HG03060 (cell line): ENCODE measurements around the gene PSAP.
"Not testable (repeated sequence)": the region's sequence is repeated elsewhere in the genome, so short reads cannot be mapped to it uniquely, and the experiment has no call there.

Experiments
- ATAC-seq: cut with Tn5 transposase; IDR thresholded peaks from one replicate; pipeline ENCODE4 v1.9.1; 2021; ENCODE audit warnings: low read depth, moderate number of reproducible peaks; ENCODE audit not compliant: unreplicated experiment

Gene PSAP

DNA sequence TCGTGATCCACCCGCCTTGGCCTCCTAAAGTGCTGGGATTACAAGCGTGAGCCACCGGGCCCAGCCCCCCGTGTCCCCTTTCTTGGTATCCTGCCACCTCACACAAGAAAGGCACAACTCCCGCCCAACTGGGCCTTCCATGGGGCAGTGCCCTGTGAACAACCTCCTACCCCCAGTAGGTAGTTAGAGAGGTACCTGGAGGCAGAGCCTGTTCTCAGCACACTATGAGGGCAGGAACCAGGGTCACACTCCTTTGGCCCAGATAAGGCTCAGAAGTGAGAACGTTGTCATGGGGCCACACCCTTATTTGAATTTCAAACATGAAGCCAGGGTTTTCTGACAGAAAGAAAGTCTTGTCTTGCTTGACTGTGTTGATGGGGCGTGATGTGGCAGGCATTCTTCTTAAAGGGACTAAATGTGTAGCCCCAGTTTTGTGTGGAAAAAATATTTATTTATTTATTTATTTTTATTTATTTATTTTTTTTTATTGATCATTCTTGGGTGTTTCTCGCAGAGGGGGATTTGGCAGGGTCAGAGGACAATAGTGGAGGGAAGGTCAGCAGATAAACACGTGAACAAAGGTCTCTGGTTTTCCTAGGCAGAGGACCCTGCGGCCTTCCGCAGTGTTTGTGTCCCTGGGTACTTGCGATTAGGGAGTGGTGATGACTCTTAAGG lies 23.8 kb upstream of the PSAP start:
- not testable (repeated sequence) for ATAC-seq

DNA sequence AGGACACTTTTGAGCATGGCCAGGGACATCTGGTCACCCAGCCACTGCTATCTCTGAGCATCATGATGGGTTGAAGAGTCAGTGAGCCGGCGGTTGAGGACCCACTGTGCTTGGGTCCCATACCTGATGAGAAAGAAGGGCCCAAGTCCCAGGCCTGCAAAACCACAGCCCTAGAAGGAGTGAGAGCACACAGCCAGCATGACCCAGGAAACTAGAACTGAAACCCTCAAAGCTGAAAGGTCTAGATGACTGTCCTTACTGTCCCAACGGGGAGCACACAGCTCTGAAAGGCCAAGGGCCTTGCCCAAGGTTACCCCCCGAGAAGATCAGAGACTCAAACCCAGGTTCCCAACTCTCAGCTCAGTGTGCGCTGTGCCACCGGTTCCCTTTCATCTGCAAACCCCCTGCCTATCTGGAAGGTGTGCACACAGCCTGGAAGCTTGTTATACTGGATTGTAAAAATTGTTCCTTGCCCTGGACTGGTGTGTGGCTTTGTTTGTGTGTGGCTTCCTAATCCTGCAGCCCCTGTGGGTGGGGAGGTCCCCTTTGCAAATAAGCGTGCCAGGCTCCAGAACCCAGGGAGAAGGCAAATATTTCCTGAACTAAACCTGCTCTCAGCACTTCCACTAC lies 22.6 kb upstream of the PSAP start:
- ATAC-seq: peak; percentile 74

DNA sequence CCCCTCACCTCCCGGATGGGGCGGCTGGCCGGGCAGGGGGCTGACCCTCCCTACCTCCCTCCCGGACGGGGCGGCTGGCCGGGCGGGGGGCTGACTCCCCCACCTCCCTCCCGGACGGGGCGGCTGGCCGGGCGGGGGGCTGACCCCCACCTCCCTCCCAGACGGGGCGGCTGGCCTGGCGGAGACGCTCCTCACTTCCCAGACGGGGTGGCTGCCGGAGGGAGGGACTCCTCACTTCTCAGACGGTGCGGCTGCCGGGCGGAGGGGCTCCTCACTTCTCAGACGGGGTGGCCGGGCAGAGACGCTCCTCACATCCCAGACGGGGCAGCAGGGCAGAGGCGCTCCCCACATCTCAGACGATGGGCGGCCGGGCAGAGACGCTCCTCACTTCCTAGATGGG lies 18.6 kb upstream of the PSAP start:
- not testable (repeated sequence) for ATAC-seq

DNA sequence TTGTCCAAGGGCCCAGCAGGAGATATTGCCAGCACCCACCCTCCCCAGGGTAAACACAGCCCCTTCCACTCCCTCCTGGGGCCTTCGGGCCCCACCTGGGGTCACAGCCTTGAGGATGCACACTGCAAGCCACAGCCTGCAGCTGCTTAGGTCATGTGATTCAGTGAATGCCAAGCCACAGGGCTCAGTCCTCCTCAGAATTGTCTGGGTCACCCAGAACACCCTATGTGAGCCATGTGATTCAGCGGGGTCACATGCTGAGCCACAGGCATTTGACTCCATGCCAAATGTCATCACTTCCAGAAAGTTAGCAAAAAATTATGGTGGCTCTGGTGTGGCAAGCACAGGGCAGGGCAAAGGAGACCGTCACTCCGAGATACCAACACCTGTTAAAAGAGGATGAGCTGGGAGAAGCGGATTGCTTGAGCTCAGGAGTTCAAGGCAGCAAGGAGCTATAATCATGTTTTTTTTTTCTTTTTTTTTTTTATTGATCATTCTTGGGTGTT lies 17.2 kb upstream of the PSAP start:
- no peak for ATAC-seq

DNA sequence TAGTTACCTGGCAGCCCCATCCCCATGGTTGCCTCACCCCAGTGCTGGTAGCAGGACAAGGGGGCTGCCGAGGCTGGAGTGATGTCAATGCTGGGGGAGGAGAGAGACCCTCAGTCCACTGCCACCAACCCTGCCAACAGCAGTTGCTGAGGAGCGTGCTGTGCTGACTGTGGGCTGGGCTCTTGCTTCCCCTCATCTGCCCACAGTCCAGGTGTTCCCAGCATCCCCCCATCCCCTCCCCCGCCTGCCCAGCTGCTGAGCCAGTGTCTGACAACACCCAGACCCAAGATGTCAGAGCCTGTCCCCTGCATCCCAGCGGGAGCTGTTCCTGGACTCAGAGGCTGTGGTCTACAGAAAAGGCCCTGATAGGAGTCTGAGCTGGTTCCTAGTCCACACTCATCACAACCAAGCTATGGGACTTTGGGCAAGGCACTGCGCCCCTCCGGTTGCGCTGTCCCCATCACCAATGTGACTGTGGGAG lies 14.6 kb upstream of the PSAP start:
- no peak for ATAC-seq

DNA sequence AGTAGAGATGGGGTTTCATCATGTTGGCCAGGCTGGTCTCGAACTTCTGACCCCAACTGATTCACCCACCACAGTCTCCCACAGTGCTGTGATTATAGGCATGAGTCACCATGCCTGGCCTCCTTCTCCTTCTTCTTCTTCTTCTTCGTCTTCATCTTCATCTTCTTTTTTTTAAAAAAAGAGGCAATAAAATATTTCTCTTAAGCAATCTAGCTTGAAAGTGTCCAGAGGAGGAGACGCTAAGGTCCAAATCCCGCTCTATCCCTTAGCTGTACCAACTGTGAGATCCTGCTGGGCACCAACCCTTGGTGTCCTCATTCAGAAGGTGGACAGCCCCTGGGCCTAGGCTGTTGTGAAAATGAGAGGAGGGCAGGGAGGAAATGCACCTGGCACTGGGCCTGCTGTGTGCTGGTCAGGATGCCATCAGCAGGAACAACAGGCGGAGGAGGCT lies 13.9 kb upstream of the PSAP start:
- ATAC-seq: no peak

DNA sequence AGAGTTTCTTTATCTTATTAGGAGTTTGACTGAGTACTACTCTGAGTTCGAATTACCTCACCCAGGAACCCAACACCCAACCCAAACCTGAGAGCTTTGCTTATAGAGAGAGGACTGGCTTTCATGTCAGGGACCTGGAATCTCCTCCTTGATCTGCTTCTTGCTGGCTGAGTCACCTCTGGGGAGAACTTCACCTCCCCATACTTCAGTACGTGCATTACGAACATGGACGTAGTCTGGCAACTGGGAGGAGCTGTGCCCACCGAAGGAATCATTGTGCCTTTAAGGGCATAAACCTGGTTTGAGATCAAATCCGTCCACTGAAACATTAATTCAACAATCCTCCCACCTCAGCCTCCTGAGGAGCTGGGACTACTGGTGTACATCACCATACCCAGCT lies 12.2 kb upstream of the PSAP start:
- no peak for ATAC-seq

DNA sequence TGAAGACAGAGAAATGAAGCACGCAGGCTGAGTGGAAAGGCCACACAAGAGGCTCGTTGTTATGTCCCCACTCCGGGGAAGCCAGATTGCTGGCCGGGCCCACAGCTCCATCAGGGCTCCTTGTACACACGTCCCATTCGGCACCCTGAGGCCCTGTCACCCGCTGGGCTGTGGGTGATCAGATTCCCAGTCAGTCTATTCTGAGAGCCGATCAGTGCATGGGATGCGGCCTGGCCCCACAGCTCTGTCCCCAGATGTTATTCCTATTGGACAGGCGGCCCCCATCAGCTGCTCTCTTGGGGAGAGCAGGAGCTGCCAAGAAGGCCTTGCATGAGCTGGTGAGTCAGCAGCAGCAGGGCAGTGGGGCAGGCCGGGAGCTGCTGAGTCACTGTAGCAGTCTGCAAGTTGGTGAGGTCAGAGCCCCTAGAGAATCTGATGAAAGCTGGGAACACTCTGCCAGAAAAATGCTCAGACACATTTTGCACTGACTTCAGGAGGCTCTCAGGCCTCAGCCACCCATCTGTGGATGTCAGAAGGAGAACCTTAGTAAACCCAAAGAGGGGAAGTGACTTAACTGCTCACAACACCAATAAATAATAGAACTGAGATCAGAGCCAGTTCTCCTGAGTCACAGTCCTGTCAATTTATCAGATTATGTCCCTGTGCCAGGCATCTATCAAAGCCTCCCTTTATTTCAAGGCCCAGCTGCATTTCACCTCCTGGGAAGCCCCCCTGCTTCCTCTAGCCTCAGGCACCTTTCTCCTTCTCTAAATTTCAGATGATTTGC lies 9.4 kb upstream of the PSAP start:
- ATAC-seq: peak; percentile 48

DNA sequence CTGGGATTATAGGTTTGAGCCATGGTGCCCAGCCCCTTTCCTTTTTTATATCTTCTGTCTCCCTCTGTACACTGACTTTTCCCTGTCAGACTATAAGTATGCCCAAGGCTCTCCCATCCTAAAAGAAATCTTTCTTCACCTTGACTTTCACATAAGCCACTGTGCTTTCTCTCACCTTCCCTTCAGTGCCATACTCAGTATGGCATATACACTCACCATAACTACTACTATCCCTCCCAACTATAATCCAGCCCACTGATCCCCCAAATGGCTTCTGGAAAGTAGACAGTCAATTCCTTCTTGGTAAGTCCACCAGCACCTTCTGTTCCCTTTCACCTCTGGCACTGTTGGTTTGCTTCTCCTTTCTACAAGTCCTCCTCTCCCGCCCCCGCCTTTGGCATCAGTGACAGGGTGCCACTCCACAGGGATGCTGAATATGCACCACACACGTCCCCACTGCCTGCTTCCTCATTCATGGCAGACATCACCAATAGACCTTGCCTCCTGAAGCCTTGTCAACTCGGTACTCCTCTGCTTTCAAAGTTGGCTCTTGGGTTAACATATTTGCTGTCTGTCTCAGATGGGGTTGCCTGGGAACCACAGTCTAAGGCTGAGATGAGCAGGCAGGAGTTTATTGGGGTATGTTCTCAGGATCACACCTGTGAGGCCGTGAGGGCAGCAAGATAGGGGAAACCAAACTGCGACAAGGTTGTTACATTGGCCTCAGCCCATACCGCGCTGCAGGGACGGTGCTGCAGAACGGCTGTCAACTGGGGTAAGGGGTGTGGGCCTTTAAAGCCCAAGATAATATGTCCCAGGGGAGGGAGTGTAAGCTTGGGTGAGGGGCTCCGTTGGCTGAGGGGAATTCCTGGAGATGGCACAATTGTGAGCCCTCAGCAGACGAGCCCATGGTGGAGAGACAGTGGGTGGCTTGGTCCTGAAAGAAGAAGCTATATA lies 7.2 kb upstream of the PSAP start:
- ATAC-seq: no peak

DNA sequence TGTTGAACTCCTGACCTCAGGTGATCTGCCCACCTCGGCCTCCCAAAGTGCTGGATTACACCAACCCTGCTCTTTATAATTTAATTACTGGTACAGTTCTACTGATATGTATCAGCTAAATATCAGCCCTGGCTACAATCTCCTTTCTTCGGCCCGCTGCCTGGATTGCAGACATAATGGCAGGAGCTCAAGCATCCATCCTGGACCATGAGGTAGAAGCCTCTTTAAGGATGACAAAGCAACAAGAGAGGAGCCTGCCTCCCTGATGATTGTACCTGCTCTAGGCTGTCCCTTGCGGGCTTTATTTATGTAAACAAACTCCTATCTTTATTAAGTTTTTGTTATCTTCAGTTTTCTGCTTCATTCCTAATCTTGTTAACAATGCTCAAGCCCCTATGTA lies 5.6 kb upstream of the PSAP start:
- no peak for ATAC-seq

DNA sequence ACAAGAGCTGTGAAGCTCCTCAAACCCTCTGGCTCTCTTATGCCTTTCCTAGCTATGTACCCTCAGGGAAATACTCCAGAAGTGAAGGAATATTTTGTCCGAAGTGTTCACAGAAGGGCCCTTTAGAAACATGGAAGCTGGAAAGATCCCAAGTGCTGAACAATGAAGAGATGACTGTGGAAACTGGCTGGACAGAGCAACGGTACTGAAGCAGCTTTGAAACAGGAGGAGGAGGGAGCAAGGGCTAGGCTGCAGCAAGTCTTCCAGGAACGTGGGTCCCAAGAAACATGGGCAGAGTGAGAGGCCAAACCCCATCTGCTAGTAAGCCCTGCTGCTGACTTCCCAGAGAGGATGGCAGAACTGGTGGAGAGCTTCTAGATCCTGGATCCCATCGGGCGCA lies 3.0 kb upstream of the PSAP start:
- no peak for ATAC-seq

DNA sequence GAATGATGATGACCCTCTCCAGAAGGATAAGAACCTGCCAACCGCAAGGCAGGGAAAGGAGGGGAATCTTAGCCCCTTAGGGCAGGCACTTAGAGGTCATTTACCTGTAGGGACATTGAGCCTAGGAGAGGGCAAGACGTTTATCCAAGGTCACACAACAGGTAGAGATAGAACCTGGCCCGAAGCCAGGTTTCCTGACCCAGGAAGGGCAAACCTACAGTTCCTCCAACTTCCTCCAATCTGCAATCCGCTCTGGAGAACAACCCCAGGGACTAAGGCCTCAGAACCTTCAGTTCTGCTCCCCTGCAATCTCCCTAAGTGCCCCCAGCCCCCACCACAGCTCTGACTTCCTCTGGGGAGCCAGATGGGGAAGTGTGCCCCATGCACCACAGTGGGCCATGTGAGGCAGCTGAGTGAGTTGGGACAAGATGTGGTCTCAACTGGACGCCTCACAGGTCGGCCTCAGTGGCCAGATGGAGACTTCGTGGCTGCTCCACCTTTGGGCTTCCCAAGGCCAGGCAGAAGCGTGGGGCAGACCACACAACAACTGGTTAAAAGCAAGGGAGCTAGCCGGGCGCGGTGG lies 1.4 kb upstream of the PSAP start:
- no peak for ATAC-seq

DNA sequence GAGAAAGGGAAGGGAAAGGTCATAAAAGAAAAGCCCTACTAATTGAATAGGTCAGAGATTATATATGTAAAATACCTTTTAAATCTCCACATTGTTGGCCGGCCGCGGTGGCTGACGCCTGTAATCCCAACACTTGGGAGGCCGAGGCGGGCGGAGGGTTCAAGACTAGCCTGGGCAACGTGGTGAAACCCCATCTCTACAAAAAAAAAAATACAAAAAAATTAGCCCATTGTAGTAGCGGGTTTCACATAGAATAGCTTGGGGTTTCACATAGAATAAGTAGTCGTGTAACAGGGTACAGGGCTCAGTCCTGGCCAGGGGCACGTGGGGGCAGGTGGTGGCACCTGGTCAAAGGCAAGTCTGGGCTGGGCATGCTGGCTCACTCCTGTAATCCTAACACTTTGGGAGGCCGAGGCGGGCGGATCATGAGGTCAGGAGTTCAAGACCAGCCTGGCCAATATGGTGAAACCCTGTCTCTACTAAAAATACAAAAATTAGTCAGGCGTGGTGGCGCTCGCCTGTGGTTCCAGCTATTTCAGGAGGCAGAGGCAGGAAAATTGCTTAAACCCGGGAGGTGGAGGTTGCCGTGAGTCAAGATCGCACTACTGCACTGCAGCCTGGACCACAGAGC lies 529 bp upstream of the PSAP start:
- not testable (repeated sequence) for ATAC-seq

DNA sequence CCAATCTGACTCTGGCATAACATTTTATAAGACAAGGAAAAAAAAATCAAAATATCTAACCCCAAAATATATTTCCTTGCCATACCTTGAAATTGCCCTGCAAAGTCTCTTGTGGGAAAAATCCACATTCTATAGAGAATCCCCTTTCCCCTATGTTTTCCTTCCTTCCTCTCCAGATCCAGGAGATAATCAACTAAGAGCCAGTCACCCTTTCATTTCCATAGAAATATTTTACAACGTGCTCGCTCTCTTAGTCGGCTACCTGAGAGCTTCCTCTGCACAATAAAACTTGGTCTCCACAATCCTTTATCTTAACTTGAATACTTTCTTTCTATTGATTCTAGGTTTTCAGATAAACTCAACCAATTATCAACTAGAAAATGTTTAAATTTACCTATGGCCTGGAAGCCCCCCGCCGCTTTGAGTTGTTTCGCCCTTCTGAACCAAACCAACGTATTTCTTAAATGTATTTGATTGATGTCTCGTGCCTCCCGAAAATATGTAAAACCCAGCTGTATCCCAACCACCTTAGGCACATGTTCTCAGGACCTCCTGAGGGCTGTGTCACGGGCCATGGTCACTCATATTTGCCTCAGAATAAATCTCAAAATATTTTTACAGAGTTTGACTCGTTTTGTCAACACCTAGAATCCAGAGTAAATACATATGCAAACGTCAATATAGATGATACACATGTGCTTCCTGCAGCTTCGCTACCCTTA lies 869 bp downstream of the PSAP start:
- ATAC-seq: no peak

DNA sequence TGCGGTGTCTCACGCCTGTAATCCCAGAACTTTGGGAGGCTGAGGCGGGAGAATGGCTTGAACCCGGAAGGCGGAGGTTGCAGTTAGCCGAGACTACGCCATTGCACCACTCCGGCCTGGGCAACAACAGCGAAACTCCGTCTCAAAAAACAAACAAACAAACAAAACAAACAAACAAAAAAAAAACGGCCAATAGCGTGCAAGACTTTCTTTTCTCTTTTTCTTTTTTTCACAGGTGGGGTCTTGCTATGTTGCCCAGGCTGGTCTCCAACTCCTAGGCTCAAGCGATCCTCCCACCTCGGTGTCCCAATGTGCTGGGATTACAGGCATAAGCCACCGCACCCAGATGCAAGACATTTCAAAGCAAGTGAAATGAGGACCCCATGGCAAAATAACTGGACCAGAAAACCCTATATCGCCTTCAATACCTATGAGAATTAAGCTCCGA lies 1.6 kb downstream of the PSAP start:
- ATAC-seq: no peak

DNA sequence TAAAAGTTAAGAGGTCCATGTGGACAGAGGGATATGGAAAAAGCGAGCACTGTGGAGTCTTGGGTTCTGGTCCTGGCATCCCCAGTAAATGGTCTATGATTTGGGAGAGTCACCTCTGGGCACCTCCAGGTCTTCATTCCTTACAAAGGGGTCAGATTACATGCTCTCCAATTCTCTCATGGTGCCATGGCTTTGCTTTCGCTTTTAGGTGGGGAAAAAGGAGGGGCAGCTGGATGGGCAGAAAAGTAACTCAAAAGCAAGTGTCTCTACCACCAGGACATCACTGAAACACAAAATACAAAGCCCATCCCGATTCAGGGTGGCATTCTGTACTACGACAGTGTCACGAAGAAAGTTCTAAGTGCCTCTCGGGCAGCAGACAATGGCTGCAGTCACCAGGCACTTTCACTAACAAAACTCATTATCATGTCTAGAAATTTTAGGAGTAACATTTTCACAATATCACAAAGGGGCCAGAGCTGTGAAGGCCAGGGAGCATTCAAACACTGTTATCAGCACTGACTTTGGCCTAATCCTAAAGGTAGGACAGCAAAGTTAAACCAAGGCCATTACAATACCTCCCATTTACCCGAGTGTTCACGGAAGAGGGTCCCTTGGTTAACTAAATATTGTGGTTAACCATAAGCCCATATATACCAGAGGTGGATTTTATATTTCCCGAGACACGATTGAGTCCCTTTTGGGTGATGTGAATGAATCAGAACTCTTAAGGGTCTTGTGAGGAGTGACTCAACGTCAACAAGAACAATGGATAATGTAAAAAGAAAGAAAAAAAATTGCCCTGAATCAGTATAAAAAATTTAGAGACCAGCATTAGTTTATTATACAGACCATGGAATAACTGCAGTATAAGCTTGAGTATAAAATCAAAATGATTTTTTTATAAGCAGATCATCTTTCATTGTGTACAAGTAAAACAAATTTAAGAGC lies 2.5 kb downstream of the PSAP start:
- no peak for ATAC-seq

DNA sequence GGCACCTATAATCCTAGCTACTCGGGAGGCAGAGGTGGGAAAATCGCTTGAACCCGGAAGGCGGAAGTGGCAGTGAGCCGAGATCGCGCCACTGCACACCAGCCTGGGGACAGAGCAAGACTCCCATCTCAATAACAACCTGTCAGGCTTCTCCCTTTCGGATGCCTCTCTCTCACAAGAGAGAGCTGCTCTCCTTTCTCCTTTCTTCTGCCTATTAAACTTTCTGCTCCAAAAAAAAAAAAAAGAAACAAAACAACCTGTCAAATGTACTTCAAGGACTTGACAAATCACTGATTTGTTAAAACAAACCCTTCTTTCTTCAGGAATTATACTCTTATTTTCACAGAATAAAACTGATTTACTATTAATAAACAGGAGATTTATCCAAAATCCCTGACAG lies 3.6 kb downstream of the PSAP start:
- no peak for ATAC-seq

DNA sequence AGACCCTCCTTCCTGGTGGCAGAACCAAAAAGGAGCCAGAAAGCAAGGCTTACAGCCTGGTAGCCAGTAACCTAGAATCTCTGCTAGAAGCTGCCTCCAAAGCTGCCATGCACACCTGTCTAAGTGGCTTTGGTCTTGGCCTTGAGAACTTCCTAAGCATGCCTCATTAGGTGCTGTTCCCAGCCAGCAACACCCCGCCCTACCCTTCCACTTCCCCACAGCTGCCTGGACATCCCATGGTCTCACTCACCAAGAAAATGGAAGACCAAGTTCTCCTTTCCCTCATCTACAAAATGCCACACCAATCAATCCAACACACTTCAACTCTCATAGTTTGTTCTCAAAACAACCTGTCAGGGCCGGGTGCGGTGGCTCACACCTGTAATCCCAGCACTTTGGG lies 4.2 kb downstream of the PSAP start:
- no peak for ATAC-seq
